ENCODE measurements around the gene BFSP1. TPM values are rescaled to one million over a fixed set of nuclear protein-coding genes. Genes with fewer than 3 reads are reported as not detected.

The BFSP1 gene
- total RNA-seq, 1 donor: 0.84 TPM

DNA sequence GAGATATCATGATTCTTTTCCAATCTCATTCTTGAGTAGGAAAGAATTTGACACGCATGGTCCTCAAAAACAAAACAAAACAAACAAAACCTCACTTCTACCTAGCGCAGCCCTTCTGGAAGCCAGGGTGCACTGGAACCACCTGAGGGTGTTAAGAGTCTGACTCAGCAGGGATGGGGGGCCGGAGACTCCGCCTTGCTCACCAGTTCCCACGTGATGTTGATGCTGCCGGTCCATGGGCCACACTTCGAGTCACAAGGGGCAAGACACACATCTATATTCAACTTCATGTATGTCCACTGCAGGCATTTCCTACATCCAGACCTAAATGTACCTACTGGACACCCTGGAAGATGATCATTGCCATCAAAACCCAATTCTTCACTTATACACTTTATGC lies 30.4 kb downstream of the BFSP1 start:
- H3K9me3 ChIP-seq (ENCODE audit: low read depth, low read length): no peaks in the 10 kb centered on the region
- H3K27me3 ChIP-seq (ENCODE audit: insufficient read depth, low read length): no peaks in the 10 kb centered on the region
- peaks cover 23% of the 10 kb centered on the region for H3K4me1 ChIP-seq (ENCODE audit: insufficient read depth, low read length)
- no peak overlapping the region for H3K4me3 ChIP-seq (ENCODE audit: low read length)

DNA sequence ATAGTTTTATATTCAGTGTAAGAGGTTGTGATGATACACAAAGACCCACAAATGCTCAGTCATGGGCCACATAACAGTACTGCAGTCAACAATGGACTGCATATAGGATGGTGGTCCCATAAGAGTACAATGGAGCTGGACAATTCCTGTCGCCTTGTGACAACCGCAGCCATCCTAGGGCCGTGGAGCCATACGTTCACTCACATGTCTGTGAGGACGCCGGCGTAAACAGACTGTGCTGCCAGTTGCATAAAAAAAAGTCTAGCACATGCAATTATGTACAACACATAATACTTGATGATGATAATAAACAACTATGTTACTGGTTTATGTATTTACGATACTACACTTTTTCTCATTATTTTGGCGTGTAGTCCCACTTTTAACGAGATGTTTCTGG lies 30.9 kb downstream of the BFSP1 start:
- Histone ChIP-seq H3K9me3 (ENCODE audit: low read depth, low read length) (no peaks in the 10 kb centered on the region), H3K4me3 (ENCODE audit: low read length) (no peak overlapping the region), H3K27me3 (ENCODE audit: insufficient read depth, low read length) (no peaks in the 10 kb centered on the region), H3K4me1 (ENCODE audit: insufficient read depth, low read length) (peaks cover 18% of the 10 kb centered on the region)

DNA sequence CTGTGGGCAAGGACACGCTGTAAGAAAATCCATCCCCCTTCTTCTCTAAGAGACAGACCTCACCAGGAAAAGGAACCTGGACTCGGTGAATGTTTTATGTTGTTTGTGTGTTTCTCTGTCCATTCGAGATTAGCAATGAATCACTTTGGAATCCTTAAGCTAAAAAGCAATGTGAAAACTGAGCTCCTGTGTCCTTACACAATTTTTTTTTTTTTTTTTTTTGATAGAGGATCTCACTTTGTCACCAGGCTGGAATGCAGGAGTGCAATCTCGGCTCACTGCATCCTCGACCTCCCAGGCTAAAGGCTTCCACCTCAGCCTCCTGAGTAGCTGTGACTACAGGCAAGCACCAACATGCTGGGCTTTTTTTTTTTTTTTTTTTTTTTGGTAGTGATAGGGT lies 32.1 kb downstream of the BFSP1 start:
- Histone ChIP-seq H3K27me3 (ENCODE audit: insufficient read depth, low read length) (no peaks in the 10 kb centered on the region), H3K9me3 (ENCODE audit: low read depth, low read length) (no peaks in the 10 kb centered on the region), H3K4me1 (ENCODE audit: insufficient read depth, low read length) (peaks cover 5% of the 10 kb centered on the region), H3K4me3 (ENCODE audit: low read length) (no peak overlapping the region)

DNA sequence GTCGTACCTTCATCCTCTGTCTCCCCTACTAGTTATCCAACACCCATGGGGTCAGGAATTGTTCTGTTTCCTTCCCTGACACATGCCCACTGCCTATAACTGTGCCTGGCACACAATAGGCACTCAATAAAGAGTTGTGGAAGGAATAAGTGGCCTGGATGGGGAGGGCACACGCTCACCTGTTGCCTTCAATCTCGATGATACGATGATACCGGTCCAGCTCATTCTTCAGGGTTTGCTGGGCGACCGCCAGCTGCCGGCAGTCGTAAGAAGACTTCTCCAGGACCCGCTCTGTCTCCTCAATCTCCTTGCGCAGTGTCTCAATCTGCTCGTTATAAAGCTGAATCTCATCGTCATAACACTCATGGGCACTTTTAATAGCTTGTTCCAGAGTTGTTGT lies 32.5 kb downstream of the BFSP1 start:
- peaks cover 3% of the 10 kb centered on the region for H3K4me1 ChIP-seq (ENCODE audit: insufficient read depth, low read length)
- no peak overlapping the region for H3K4me3 ChIP-seq (ENCODE audit: low read length)
- H3K27me3 ChIP-seq (ENCODE audit: insufficient read depth, low read length): no peaks in the 10 kb centered on the region
- no peaks in the 10 kb centered on the region for H3K9me3 ChIP-seq (ENCODE audit: low read depth, low read length)

DNA sequence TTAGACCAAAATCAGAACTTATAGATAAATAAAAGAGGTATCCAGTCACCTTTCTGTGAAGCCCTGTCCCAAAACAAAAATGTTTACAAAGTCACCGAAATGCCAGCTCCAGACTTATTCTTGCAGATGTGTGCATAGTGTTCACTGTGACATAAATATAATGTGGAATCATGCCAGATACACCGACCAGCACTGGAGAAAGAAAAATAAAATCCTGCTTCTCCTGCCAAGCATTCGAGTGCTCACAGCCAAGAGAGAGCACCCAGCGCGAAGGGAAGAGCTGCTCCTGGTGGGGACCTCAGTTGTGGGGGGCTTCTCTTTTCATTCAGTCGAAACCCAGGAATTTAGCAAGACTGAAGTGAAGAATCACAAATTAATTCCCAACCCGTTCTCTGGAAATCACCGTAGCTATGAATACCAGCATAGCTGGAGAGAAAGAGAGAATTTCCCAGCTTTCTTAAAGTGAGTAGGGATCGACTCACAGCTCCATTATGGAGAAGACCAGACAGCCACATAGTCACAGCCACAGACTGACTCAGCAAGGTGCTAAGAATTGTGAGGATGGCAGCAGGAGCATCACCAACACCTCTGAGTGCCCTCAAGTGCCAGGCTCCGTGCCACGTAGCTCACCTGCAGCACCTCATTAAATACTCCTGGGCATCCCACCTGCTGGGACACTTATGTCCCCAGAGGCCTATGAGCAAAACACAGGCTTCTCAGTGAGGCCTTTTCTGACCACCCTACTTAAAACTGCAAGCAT lies 33.2 kb downstream of the BFSP1 start:
- H3K4me1 ChIP-seq (ENCODE audit: insufficient read depth, low read length): no peaks in the 10 kb centered on the region
- H3K9me3 ChIP-seq (ENCODE audit: low read depth, low read length): no peaks in the 10 kb centered on the region
- H3K27me3 ChIP-seq (ENCODE audit: insufficient read depth, low read length): no peaks in the 10 kb centered on the region
- H3K4me3 ChIP-seq (ENCODE audit: low read length): no peak overlapping the region

DNA sequence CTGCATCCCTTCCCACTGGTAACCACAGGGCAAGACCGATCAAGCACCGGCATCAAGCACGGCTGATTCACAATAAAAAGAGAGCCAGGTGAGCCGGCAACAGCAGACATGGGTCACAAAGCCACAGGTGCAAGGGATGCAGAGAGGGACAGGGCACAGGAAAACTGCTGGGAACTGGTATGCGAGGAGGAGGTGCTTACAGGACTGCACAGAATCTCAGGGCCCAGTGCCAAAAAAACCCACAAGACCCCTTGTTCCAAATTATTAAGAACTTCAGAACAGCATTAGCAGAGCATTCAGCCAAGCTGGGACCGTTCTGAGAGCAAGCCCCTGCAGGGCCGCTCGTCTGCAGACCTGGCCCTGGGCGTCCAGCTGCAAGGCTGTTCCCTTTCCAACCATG lies 35.4 kb downstream of the BFSP1 start:
- no peaks in the 10 kb centered on the region for H3K27me3 ChIP-seq (ENCODE audit: insufficient read depth, low read length)
- H3K9me3 ChIP-seq (ENCODE audit: low read depth, low read length): no peaks in the 10 kb centered on the region
- no peak overlapping the region for H3K4me3 ChIP-seq (ENCODE audit: low read length)
- H3K4me1 ChIP-seq (ENCODE audit: insufficient read depth, low read length): no peaks in the 10 kb centered on the region

DNA sequence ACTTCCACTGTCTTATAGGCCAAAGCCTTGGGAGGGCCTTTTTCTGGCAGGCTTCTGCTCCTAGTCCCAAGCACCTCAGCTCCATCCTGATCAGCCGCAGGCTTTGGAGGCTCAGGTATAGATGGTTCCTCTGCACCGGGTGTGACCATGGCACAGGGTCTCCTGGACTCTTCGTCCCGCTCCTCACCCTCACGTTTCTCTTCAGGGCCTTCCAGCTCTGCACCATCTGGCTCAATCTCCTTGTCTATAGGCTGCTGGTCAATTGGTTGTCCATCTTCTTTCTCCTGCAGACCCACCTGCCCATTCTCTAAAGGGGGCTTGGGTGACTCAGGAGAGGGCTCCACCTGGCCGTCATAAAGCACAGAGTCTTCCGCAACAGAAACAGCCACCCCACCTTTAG lies 37.0 kb downstream of the BFSP1 start:
- Histone ChIP-seq H3K9me3 (ENCODE audit: low read depth, low read length) (no peaks in the 10 kb centered on the region), H3K4me3 (ENCODE audit: low read length) (no peak overlapping the region), H3K27me3 (ENCODE audit: insufficient read depth, low read length) (no peaks in the 10 kb centered on the region), H3K4me1 (ENCODE audit: insufficient read depth, low read length) (no peaks in the 10 kb centered on the region)

DNA sequence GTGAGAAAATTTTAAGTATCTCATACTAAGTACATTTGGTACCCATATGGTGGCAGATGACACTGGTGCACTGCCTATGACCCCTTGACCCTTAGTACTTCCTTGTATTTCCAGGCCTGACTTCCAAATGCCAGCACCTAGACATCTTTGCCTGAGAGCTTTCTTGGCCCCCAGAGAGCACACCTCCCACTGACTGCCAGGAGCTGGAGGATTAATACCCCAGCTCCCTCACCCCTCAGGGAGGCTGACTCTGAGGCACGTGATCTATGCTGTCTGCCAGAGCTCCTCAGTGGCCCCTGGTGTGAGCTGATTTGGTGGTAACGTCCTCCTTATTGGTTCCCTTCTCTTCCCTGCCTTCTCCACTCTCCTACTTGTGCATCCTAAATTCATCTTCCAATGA lies 38.0 kb downstream of the BFSP1 start:
- no peak overlapping the region for H3K4me3 ChIP-seq (ENCODE audit: low read length)
- H3K27me3 ChIP-seq (ENCODE audit: insufficient read depth, low read length): no peaks in the 10 kb centered on the region
- no peaks in the 10 kb centered on the region for H3K4me1 ChIP-seq (ENCODE audit: insufficient read depth, low read length)
- no peaks in the 10 kb centered on the region for H3K9me3 ChIP-seq (ENCODE audit: low read depth, low read length)

DNA sequence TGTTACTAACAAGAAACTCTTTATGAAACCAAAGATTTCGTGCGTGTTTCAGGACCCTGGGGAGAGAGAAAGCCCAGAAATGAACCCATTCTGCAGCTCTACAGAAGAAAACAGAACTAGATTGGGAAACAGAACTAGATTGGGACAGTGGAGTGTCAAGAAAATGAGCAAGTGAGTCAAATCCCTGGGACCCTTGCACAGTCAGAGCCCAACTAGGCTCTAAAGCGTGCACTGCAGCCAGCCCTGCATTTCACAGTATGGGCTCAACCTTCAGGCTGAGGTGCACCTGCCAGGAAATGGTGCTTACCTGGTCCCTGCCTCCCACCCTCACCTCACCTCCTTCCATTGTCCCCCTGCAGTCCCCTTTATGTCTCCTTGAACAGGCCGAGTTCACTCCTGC lies 39.7 kb downstream of the BFSP1 start:
- H3K4me3 ChIP-seq (ENCODE audit: low read length): no peak overlapping the region
- H3K27me3 ChIP-seq (ENCODE audit: insufficient read depth, low read length): no peaks in the 10 kb centered on the region
- H3K9me3 ChIP-seq (ENCODE audit: low read depth, low read length): no peaks in the 10 kb centered on the region
- no peaks in the 10 kb centered on the region for H3K4me1 ChIP-seq (ENCODE audit: insufficient read depth, low read length)

DNA sequence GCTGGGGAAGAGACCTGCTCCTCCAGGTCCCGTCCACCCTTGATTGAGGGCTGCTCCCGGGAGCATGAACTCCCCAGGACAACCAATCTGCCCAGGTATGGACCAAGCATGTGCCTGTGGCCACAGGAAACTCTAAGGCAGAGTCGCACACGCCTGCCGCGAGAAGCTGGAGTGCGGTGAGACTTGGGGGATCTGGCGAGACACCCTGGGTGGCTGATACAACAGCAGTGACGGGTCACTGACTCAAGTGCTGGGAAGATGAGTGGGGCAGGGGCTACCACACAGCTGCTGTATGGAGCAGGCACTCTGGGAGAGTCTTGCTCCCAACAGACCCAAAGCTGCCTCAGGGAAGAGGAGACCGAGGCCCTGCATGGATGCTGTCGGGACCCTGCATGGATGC lies 40.1 kb downstream of the BFSP1 start:
- Histone ChIP-seq H3K4me3 (ENCODE audit: low read length) (no peak overlapping the region), H3K27me3 (ENCODE audit: insufficient read depth, low read length) (no peaks in the 10 kb centered on the region), H3K9me3 (ENCODE audit: low read depth, low read length) (no peaks in the 10 kb centered on the region), H3K4me1 (ENCODE audit: insufficient read depth, low read length) (no peaks in the 10 kb centered on the region)

DNA sequence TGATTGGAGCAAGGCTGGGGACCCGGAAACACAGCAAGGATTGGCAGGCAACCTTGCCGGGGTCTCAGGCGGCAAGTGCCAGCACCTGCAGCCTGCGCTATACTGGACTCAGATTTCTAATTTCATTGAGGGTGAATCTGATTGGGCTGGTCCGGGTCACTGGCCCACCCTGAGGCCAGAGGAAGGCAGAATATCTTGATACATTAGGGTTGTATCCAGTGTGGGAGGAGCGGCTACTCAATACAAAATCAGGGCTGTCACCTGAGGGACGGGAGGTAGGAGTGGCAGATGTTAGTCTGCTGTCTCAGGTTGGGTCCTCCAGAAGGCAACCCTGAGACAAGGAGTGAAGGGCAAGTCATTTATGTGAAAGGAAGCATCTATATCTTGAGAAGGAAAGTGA lies 40.7 kb downstream of the BFSP1 start:
- no peaks in the 10 kb centered on the region for H3K9me3 ChIP-seq (ENCODE audit: low read depth, low read length)
- no peak overlapping the region for H3K4me3 ChIP-seq (ENCODE audit: low read length)
- H3K27me3 ChIP-seq (ENCODE audit: insufficient read depth, low read length): no peaks in the 10 kb centered on the region
- no peaks in the 10 kb centered on the region for H3K4me1 ChIP-seq (ENCODE audit: insufficient read depth, low read length)

DNA sequence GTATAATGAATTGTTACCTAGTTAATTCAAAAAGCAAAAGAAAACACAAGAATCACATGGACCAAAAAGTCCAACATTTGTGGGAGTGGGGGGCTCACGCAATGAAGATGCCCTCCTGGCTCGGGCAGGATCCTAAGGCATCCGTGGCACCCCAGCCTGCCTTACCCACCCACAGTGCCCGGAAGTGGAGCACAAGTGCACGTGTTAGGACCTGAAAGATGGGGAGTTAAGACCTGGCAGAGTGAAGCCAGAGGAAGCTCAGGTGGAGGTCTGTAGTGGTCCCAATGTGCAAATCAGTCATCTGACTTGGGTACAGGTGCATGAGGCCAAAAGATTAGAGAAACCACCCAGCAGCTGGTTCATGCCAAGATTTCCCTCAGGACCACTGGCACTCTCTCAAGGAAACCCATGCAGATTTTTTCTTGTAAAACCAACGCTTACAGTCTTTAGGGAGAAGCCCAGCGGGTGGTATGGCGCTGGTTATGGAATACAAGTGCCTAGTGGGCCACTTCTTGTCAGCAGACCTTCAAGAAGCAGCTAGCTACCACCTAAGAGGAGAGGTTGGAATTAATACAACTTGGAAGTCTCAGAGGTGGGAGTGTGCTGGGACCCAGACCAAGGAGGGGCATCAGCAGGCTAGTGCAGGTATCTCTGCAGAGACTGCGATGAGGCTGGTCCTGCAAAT lies 42.1 kb downstream of the BFSP1 start:
- H3K4me3 ChIP-seq (ENCODE audit: low read length): no peak overlapping the region
- H3K27me3 ChIP-seq (ENCODE audit: insufficient read depth, low read length): peaks cover 5% of the 10 kb centered on the region
- no peaks in the 10 kb centered on the region for H3K4me1 ChIP-seq (ENCODE audit: insufficient read depth, low read length)
- no peaks in the 10 kb centered on the region for H3K9me3 ChIP-seq (ENCODE audit: low read depth, low read length)

DNA sequence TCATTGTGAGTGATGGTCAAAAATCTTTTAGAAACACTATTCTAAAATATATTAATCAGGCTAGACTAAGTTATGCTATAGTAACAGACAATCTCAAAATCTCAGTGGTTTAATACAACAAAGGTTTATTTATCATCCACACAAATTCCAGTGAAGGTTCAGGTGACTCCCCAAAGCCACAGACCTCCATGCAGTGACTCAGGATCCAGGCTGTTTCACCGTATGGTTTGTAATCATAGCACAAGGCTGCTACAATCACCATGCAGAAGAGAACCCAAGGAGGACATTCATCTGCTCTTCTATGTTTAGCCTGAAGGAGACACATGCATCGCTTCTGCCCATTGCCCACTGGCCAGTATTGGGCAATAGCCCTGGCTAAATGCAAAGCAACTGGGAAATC lies 46.2 kb downstream of the BFSP1 start:
- Histone ChIP-seq H3K4me3 (ENCODE audit: low read length) (no peak overlapping the region), H3K9me3 (ENCODE audit: low read depth, low read length) (no peaks in the 10 kb centered on the region), H3K4me1 (ENCODE audit: insufficient read depth, low read length) (no peaks in the 10 kb centered on the region), H3K27me3 (ENCODE audit: insufficient read depth, low read length) (peaks cover 5% of the 10 kb centered on the region)

DNA sequence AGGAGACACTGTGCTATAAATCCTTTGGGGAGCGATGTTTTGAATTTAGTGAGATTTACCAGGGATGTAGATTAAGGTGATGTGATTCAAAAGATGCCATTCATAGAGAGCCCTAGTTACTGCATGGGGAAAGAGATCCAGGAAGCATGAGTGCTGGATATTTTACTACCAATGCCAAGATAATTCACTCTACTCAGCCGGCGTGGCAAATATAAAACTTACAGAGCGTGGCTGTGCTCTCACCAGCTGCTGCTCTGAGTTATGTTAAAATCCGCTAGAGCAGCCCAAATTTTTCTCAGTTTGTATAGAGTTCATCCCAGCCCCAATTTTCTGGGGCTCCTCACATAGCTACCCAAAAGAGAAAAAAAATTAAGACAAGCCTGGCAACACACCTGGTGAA lies 48.6 kb downstream of the BFSP1 start:
- Histone ChIP-seq H3K4me1 (ENCODE audit: insufficient read depth, low read length) (no peaks in the 10 kb centered on the region), H3K27me3 (ENCODE audit: insufficient read depth, low read length) (peaks cover 5% of the 10 kb centered on the region), H3K9me3 (ENCODE audit: low read depth, low read length) (no peaks in the 10 kb centered on the region), H3K4me3 (ENCODE audit: low read length) (no peak overlapping the region)

DNA sequence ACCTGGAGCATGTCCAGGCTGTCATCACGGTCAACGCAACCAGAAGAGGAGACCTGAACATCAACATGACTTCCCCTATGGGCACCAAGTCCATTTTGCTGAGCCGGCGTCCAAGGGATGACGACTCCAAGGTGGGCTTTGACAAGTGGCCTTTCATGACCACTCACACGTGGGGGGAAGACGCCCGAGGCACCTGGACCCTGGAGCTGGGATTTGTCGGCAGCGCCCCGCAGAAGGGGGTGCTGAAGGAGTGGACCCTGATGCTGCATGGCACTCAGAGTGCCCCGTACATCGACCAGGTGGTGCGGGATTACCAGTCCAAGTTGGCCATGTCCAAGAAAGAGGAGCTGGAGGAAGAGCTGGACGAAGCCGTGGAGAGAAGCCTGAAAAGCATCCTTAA lies 49.5 kb downstream of the BFSP1 start:
- Histone ChIP-seq H3K4me3 (ENCODE audit: low read length) (no peak overlapping the region), H3K4me1 (ENCODE audit: insufficient read depth, low read length) (no peaks in the 10 kb centered on the region), H3K9me3 (ENCODE audit: low read depth, low read length) (no peaks in the 10 kb centered on the region), H3K27me3 (ENCODE audit: insufficient read depth, low read length) (peaks cover 5% of the 10 kb centered on the region)

DNA sequence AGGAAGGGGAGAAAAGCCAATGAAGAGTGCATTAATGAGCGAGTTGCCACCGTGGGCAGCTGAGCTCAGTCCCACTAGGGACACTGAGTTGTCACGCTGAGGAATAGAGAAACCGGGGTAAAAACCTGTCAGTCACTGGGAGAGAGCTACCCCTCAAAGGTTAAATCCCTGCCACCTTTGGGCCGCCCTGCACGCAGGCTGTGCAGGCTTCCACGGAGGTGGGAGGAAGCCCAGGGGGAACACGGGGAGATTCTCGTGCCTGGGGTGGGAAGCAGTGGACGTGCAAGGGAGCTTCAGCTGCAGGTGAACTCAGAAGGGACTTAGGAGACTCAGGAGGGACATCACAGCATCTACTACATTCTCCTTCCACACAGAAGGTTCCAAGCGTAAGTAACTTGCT lies 50.5 kb downstream of the BFSP1 start:
- Histone ChIP-seq H3K27me3 (ENCODE audit: insufficient read depth, low read length) (peaks cover 5% of the 10 kb centered on the region), H3K4me1 (ENCODE audit: insufficient read depth, low read length) (no peaks in the 10 kb centered on the region), H3K9me3 (ENCODE audit: low read depth, low read length) (no peaks in the 10 kb centered on the region), H3K4me3 (ENCODE audit: low read length) (no peak overlapping the region)
